NCI-H748 treated with DMSO at 0.1 percent for 48 hours (cell line): ENCODE measurements around the gene CCSER1.
"Not testable (repeated sequence)": the region's sequence is repeated elsewhere in the genome, so short reads cannot be mapped to it uniquely, and the experiment has no call there.

Experiments used
- DNase-seq: peaks from one replicate; lab custom pipeline; 2025; lab: John Stamatoyannopoulos, UW

Gene CCSER1

GRCh38 chr4:90715242-90715641, 588.0 kb downstream of the CCSER1 start:
- no peak for DNase-seq

DNA sequence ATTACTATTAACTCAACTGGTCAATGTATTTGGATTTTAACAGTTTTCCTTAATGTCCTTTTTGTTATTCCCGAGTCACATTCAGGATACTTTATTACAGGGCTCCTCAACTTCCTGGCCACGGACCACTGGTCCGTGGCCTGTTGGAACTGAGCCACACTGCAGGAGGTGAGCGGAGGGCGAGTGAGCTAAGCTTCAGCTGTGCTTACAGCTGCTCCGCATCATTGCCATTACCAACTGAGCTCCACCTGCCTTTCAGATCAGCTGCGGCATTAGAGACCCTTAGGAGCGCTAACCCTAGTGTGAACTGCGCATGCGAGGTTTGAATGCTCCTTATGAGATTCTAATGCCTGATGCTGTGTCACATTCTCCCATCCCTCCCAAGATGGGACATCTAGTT, 591.7 kb downstream of the CCSER1 start:
- DNase-seq = no peak

- no peak for DNase-seq
Measured at GRCh38 chr4:90727938-90728337, 600.7 kb downstream of the CCSER1 start.

- DNase-seq = no peak
Measured at GRCh38 chr4:90730752-90731151, 603.6 kb downstream of the CCSER1 start.

DNA sequence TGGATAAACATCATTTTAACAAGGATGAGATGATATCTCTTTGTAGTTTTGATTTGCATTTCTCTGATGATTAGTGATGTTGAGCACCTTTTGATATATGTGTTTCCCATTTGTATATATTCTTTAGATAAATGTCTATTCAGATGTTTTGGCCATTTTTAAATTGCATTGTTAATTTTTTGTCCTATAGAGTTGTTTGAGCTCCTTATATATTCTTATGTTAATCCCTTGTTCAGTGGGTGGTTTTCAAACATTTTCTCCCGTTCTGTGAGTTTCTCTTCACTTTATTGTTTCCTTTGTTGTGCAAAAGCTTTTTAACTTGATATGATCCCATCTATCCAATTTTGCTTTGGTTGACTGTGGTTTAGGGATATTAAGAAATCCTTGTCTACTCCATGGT, 606.0 kb downstream of the CCSER1 start:
- no peak for DNase-seq

DNA sequence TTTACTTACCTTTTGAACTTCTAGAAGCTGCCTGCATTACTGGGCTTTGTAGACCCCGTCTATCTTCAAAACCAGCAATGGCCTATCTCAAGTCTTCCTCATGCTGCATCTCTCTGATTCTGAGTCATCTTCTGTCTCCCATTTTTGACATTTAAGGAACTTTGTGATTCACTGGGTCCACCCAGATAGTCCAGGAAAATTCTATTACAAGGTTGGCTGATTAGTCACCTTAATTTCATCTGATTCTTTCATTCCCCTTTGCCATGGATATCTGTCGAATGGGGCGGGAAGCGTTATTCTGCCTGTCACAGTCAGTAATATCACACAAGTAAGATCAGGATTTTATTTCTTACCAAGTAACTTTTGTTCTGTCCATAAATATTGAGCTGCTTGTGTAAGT, 618.0 kb downstream of the CCSER1 start:
- no peak for DNase-seq

DNA sequence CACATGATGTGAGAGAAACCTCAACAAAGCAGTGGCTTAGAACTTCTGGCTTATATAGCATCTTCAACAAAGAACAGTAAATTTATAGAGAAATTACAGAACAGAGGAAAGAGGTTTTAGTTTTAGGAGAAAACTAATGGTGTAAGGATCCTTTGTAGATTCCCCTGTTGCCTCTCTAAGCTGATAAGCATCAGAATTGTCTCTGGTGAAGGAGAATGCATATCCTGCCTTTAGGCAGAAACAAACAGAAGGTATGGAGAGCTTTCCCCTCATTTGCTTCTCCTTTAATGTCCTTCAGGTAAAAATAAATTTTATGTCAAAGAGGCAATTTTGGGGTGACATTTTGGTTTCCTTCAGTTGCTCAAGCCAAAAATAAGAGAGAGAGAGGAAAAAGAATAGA, 625.9 kb downstream of the CCSER1 start:
- no peak for DNase-seq

GRCh38 chr4:90757534-90758060, 630.4 kb downstream of the CCSER1 start:
- no peak for DNase-seq

GRCh38 chr4:90760059-90760458, 632.9 kb downstream of the CCSER1 start:
- no peak for DNase-seq

GRCh38 chr4:90766837-90767236, 639.6 kb downstream of the CCSER1 start:
- no peak for DNase-seq

GRCh38 chr4:90769251-90769650, 642.1 kb downstream of the CCSER1 start:
- no peak for DNase-seq

- no peak for DNase-seq
Measured at GRCh38 chr4:90780193-90780592, 653.0 kb downstream of the CCSER1 start.

DNA sequence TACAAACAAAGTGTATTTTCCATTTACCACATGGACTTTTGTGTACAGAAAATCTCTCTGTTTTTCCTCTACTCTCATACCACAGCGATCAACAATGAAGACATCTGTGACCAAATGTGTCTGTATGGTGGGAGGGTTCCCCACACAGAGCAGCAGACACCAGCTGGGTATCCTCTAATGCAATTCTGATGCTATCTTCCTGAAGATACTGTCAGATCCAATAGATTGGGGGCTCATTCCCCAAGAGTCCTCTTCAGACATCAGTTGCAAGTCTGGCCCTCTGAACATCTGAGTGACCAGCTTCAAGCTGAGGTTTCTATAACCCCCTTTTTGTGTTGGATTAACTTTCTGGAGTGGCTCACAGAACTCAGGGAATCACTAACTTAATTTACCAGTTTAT, 659.4 kb downstream of the CCSER1 start:
- DNase-seq = no peak

DNA sequence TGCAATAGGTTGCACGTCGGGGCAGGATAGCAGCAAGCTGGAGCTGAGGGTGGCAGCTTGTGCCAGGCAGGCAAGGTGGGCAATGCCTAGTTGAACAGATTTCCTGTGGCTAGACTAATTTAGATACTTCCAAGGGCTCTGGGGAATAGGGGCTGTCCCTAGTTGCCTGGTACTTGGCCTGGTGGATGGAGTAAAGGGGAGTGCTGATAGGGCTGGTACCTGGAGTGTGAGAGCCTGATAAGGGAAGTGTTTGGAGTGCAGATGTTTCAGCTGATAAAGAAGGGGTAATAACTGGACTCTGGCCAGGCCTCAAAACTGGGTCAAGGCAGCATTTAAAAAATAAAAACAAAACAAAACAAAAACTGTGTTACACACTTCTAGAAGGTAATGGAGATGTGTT, 665.5 kb downstream of the CCSER1 start:
- no peak for DNase-seq

DNA sequence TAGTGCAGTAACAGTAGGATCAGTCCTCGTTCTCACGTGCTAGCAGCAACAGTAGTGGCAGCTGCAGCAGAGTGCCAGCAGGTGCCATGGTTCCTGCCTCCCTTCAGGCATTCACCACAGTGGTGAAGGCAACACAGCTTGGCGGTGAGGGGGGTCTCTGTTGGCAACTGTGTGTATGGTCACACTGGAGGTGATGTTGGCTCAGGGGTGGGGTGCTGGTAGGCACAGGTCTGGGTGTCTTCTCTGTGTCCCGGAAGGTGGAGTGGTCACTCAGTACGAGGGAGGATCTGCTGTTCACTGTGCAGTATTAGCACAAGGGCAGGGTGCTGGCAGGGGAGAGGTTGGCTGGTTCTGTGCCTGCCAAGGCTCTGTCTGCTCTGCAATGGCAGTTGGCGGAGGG, 671.8 kb downstream of the CCSER1 start:
- DNase-seq = no peak

- DNase-seq = no peak
Measured at GRCh38 chr4:90799895-90800294, 672.7 kb downstream of the CCSER1 start.

DNA sequence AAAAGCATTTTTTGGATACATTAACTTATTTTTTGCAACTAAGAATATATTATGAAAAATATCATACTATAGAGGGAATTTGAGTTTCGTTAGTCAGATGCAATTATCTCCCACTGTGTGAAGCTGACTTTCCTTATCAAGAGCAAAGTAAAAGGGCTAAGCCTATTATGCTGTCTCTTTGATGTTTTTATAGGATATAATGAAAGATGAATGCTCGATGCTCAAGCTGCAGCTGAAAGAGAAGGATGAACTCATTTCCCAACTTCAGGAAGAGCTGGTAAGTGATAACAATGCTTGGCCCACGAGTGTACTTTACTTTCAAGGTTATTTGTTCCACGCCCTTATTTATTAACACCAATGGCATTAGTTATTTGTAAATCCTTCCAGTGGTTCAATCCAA, 688.4 kb downstream of the CCSER1 start:
- DNase-seq = no peak

DNA sequence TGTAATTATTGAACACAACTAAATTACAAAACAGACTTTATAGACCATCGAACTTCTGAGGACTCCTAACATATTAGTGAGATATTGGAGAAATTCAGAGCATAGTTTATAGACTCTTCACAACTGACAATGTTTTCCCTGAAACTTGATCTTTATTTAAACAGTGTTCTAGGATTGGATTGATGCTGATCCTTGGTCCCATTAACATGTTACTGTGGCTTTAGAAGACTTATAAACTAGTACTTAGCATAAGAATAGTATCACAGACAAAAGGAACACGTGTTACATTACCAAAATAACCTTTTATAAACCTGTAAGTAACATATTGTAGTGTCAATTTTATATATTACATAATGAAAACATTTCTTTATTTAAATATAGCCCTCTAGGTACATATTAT, 689.6 kb downstream of the CCSER1 start:
- DNase-seq = no peak

- no peak for DNase-seq
Measured at GRCh38 chr4:90824266-90825150, 697.3 kb downstream of the CCSER1 start.

- DNase-seq = no peak
Measured at GRCh38 chr4:90825849-90826248, 698.7 kb downstream of the CCSER1 start.

DNA sequence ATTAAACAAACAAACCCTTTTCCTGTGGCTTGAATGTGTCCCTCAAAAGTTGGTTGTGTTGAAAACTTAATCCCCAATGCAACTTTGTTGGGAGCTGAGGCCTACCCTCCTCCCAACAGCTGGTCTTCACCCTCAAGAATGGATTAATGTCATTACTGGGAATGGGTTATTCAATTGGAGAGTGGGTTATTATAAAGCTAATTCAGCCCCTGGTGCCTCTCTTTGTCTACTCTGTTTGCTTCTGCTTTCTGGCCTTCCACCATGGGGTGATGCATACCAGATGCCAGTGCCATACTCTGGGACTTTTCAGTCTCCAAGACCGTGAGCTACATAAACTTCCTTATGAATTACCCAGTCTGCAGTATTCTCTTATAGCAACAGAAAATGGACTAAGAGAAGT, 706.5 kb downstream of the CCSER1 start:
- DNase-seq = no peak

GRCh38 chr4:90837241-90837640, 710.0 kb downstream of the CCSER1 start:
- DNase-seq = no peak

DNA sequence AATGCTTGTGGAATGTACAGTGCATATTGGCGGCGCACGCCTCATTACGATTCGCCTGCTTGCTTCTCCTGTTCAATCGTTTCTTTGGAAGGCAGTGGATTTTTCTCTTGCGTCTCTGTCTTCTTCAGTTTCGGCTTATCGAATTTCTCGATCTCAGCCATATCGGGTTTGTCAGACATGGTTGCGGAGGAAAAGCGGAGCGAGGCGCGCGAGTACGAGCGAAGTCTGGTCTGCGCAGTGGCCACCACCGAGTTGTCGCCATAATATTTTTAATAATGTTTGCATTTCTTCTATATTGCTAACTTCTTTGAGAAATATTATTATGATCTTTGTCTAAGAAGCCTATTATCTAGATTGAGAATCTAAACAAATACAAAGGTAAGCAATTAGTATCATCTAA, 711.7 kb downstream of the CCSER1 start:
- DNase-seq = not testable (repeated sequence)

DNA sequence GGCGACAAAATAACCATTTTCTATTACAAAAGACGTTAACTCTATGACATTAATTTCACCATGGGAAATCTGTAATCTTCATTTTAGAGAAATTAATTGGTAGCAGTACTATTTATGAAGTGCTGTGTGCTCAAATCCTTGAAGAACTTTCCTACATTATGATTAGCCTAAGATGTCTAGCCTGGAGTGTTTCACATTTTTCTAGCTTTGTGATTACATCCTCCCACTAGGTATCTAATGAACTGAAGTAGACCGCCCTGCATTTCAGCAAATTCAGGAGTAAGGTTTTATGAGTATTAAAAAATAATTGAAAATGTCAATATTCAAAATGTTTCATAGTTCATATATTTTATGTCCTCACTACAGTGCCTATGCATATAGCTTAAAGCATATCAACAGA, 713.1 kb downstream of the CCSER1 start:
- DNase-seq = no peak
